Right ventricle myocardium superior (tissue), 1 donor: ENCODE results near the gene NACA2. TPM values are rescaled to one million over a fixed set of nuclear protein-coding genes. Genes with fewer than 3 reads are reported as not detected.
"Not testable (repeated sequence)": the region's sequence is repeated elsewhere in the genome, so short reads cannot be mapped to it uniquely, and the experiment has no call there.

Experiments used
- ATAC-seq: fragments of 200-7000 bp; cut with Tn5 transposase; one replicate; pipeline ENCODE4 v1.9.1; 2020; ENCODE audit warnings: mild to moderate bottlenecking; ENCODE audit not compliant: poor library complexity
- DNase-seq: peaks from one replicate; pipeline ENCODE4 v3.0.0-alpha.2; 2020
- intact Hi-C: fragments of 100-400 bp; cut with DNase I; formaldehyde crosslinking; loops from one replicate; pipeline ENCODE4 v1.11.2; 2022
- total RNA-seq: library from RNA; stranded (reverse); fragmentation: NEBNext Ultra II Directional; extraction: Animal tissue kit (Norgen Biotek cat#: 25700); gene quantifications from one replicate; pipeline ENCODE4 v1.2.1, GENCODE V29; 2021
- donor health status: DM: no; HTN: yes; CAD: no; lungs with severe emphysema.

Gene NACA2
- total RNA-seq, 1 donor from 2014 or later: not detected

- intact Hi-C loops: no loop called here
- no peak for ATAC-seq
- no peak for DNase-seq
These were observed 8.4 kb downstream of the NACA2 start for GRCh38 chr17:61582593-61582992.

GRCh38 chr17:61581611-61582349, 9.2 kb downstream of the NACA2 start:
- intact Hi-C loops: no loop called here
- no peak for ATAC-seq
- no peak for DNase-seq

- intact Hi-C loops: no loop called here
These were observed 10.5 kb downstream of the NACA2 start for GRCh38 chr17:61580502-61580901.

GRCh38 chr17:61579961-61580360, 11.1 kb downstream of the NACA2 start:
- ATAC-seq (no peak), DNase-seq (no peak)
- intact Hi-C loops: no loop called here

More at GRCh38 chr17:61580502-61580901, 10.5 kb downstream of the NACA2 start:
- no peak for DNase-seq
- no peak for ATAC-seq

GRCh38 chr17:61579347-61579746, 11.7 kb downstream of the NACA2 start:
- ATAC-seq (no peak), DNase-seq (no peak)
- intact Hi-C loops: no loop called here

GRCh38 chr17:61578645-61579044, 12.4 kb downstream of the NACA2 start:
- DNase-seq (no peak), ATAC-seq (no peak)
- intact Hi-C loops: no loop called here

GRCh38 chr17:61575983-61576382, 15.0 kb downstream of the NACA2 start:
- intact Hi-C loops: no loop called here
- no peak for ATAC-seq
- DNase-seq: no peak

- no peak for ATAC-seq
- intact Hi-C loops: no loop called here
These were observed 15.6 kb downstream of the NACA2 start for GRCh38 chr17:61575352-61575975.

GRCh38 chr17:61574542-61575351, 16.3 kb downstream of the NACA2 start:
- intact Hi-C loops: no loop called here
- ATAC-seq (no peak), DNase-seq (no peak)

More at GRCh38 chr17:61575352-61575975, 15.6 kb downstream of the NACA2 start:
- DNase-seq: no peak

- ATAC-seq, intact Hi-C loops, DNase-seq: not testable (repeated sequence)
These were observed 18.5 kb downstream of the NACA2 start for GRCh38 chr17:61572547-61572946.

GRCh38 chr17:61571624-61572023, 19.4 kb downstream of the NACA2 start:
- ATAC-seq (no peak), DNase-seq (no peak)
- intact Hi-C loops: no loop called here

- DNase-seq (no peak), ATAC-seq (no peak)
- intact Hi-C loops: no loop called here
These were observed 20.9 kb downstream of the NACA2 start for GRCh38 chr17:61570118-61570517.

GRCh38 chr17:61569525-61569924, 21.5 kb downstream of the NACA2 start:
- DNase-seq, ATAC-seq, intact Hi-C loops: not testable (repeated sequence)

GRCh38 chr17:61568219-61569072, 22.6 kb downstream of the NACA2 start:
- DNase-seq: no peak
- no peak for ATAC-seq
- intact Hi-C loops: no loop called here

- intact Hi-C loops: no loop called here
- ATAC-seq (no peak), DNase-seq (no peak)
These were observed 23.8 kb downstream of the NACA2 start for GRCh38 chr17:61567045-61567802.

GRCh38 chr17:61566448-61566847, 24.6 kb downstream of the NACA2 start:
- DNase-seq, intact Hi-C loops, ATAC-seq: not testable (repeated sequence)

GRCh38 chr17:61565850-61566249, 25.2 kb downstream of the NACA2 start:
- ATAC-seq, DNase-seq, intact Hi-C loops: not testable (repeated sequence)

- ATAC-seq (no peak), DNase-seq (no peak)
- intact Hi-C loops: no loop called here
These were observed 25.8 kb downstream of the NACA2 start for GRCh38 chr17:61565213-61565612.
